Kidney (tissue), 14 donors: ENCODE results near the gene IRGC. TPM values are rescaled to one million over a fixed set of nuclear protein-coding genes. Genes with fewer than 3 reads are reported as not detected.

Experiments
- DNase-seq, 5 donors: peaks; one replicate each; pipeline ENCODE4 v3.0.0-alpha.2; 2013 to 2020
- FAIRE-seq: peaks from 2 replicates; lab custom pipeline; 2012; peaks lifted over from hg19 to GRCh38; lab: Jason Lieb, UNC
- H3K27ac ChIP-seq, 2 donors: one replicate each; pipeline ENCODE4 v1.7.0; 2013; ENCODE audit warnings: low read depth in 2 of 2, low read length in 2 of 2, inconsistent platforms in 1 of 2
- H3K27me3 ChIP-seq: one replicate; pipeline ENCODE4 v1.7.1; 2013; ENCODE audit warnings: low read length, inconsistent platforms; ENCODE audit not compliant: control insufficient read depth, insufficient read depth
- H3K36me3 ChIP-seq, 3 donors: one replicate each; pipeline versions ENCODE4 v1.7.0 to v1.7.1; 2013; ENCODE audit warnings: low read length in 3 of 3, control low read depth in 1 of 3, inconsistent platforms in 1 of 3; ENCODE audit not compliant: insufficient read depth in 3 of 3, control insufficient read depth in 2 of 3
- H3K4me1 ChIP-seq, 3 donors: one replicate each; pipeline versions ENCODE4 v1.7.0 to v1.7.1; 2013; ENCODE audit warnings: low read length in 3 of 3, inconsistent platforms in 1 of 3, low read depth in 1 of 3; ENCODE audit not compliant: control insufficient read depth in 2 of 3, insufficient read depth in 2 of 3
- H3K4me3 ChIP-seq, 3 donors: one replicate each; pipeline versions ENCODE4 v1.7.0 to v1.8.1; 2013; ENCODE audit warnings: low read length in 3 of 3, control low read depth in 1 of 3, inconsistent platforms in 1 of 3
- H3K9ac ChIP-seq, 3 donors: one replicate each; pipeline versions ENCODE4 v1.7.0 to v1.7.1; 2013; ENCODE audit warnings: low read length in 3 of 3, control low read depth in 1 of 3, inconsistent platforms in 1 of 3
- H3K9me3 ChIP-seq, 3 donors: one replicate each; pipeline versions ENCODE4 v1.7.0 to v1.7.1; 2013; ENCODE audit warnings: low read length in 3 of 3, control low read depth in 1 of 3, inconsistent platforms in 1 of 3; ENCODE audit not compliant: control insufficient read depth in 2 of 3, insufficient read depth in 1 of 3
- CTCF ChIP-seq: IDR thresholded peaks from 3 replicates; pipeline ENCODE4 v1.5.1; 2012; ENCODE audit warnings: mild to moderate bottlenecking, moderate library complexity, borderline replicate concordance; ENCODE audit not compliant: insufficient read depth; ENCODE audit errors: extremely low read depth
- intact Hi-C: fragments of 100-400 bp; cut with DNase I; formaldehyde crosslinking; loops from one replicate; pipeline ENCODE4 v1.11.1; 2022
- polyA plus RNA-seq: library from polyadenylated mRNA; stranded (reverse); fragments of 350-450 nt; fragmentation: Illumina TruSeq; extraction: RNeasy Lipid Tissue Mini Kit (QIAGEN cat#74804); gene quantifications from one replicate; pipeline ENCODE4 v1.2.3, GENCODE V29; 2014; ENCODE audit warnings: low read depth, low replicate concordance; ENCODE audit not compliant: insufficient read depth
- total RNA-seq: library from RNA; stranded (reverse); fragmentation: NEBNext Ultra II Directional; extraction: Animal tissue kit (Norgen Biotek cat#: 25700); gene quantifications from one replicate; pipeline ENCODE4 v1.2.1, GENCODE V29; 2021
- donor health status: control.
- donor health status: control.
- donor health status: control.
- donor health status: control.
- donor health status: control.
- donor health status: DM: yes; HTN: yes; CAD: no.
- donor health status: Normal renal cell carcinoma (clear cell type).

IRGC gene
- total and polyA plus RNA-seq, 2 donors from 2014 or later: not detected

- Histone ChIP-seq H3K27ac (no peak overlapping the region), H3K9ac (no peak overlapping the region), H3K4me3 (no peak overlapping the region), H3K27me3 (no peaks in the 10 kb centered on the region), H3K36me3 (no peaks in the 10 kb centered on the region), H3K4me1 (no peaks in the 10 kb centered on the region), H3K9me3 (no peaks in the 10 kb centered on the region)
- TF ChIP-seq CTCF: no peak
- peak in 1 of 5 donors; percentile 58 for DNase-seq
- no peak for FAIRE-seq
- intact Hi-C loops: no loop called here
Observed at GRCh38 chr19:43718627-43719377, 2.9 kb downstream of the IRGC start.

GRCh38 chr19:43719378-43719868, 3.5 kb downstream of the IRGC start:
- no peaks in the 10 kb centered on the region for H3K36me3 ChIP-seq
- DNase-seq (peak in 1 of 5 donors; percentile 64), FAIRE-seq (no peak)
- TF ChIP-seq CTCF: no peak
- no peaks in the 10 kb centered on the region for H3K9me3 ChIP-seq
- no peak overlapping the region for H3K27ac ChIP-seq
- H3K4me1 ChIP-seq: no peaks in the 10 kb centered on the region
- intact Hi-C loops: no loop called here
- no peak overlapping the region for H3K9ac ChIP-seq
- H3K4me3 ChIP-seq: no peak overlapping the region
- no peaks in the 10 kb centered on the region for H3K27me3 ChIP-seq

- DNase-seq (no peak), FAIRE-seq (no peak)
Observed at GRCh38 chr19:43719918-43720317, 4.0 kb downstream of the IRGC start.

More at GRCh38 chr19:43719918-43720317, 4.0 kb downstream of the IRGC start:
- intact Hi-C loops: no loop called here
- TF ChIP-seq CTCF: no peak
- Histone ChIP-seq H3K9ac (no peak overlapping the region), H3K4me1 (no peaks in the 10 kb centered on the region), H3K9me3 (no peaks in the 10 kb centered on the region), H3K27me3 (no peaks in the 10 kb centered on the region), H3K4me3 (no peak overlapping the region), H3K27ac (no peak overlapping the region), H3K36me3 (no peaks in the 10 kb centered on the region)
